ENCODE measurements around the gene DNM1L. TPM values are rescaled to one million over a fixed set of nuclear protein-coding genes. Genes with fewer than 3 reads are reported as not detected.
A peak's percentile ranks its signal among the peaks of the same experiment; 100 is the strongest.

Gene DNM1L
- total RNA-seq, 1 experiment from 2014 or later: 95.2 TPM

DNA sequence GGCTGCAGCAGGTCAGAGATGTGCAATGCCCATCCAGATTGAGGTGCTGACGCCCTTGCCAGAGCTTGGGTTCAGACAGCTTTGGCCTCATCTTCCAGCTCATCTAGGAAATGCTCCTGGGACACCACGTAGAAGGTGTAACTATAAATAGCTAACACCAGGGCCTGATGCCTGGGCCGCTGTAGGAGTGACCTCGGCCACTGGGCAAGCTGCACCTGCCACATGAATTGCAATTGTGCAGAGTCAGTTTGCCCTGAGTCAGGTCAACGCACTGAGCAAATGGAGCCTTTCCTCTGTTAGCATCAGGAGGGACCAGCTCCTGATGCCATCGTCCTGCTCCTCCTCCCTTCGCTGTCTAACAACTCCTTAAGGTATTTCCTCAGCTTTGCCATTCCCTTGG, 17.4 kb upstream of the DNM1L start:
- Histone ChIP-seq H3K4me3 (ENCODE audit: low read length) (no peak overlapping the region), H2AFZ (ENCODE audit: low read length) (no peak overlapping the region), H3K79me2 (ENCODE audit: low read length) (no peaks in the 10 kb centered on the region), H3K36me3 (ENCODE audit: insufficient read depth, low read length) (no peaks in the 10 kb centered on the region), H3K4me1 (ENCODE audit: low read length) (no peaks in the 10 kb centered on the region), H4K20me1 (ENCODE audit: insufficient read depth, low read depth, low read length) (no peaks in the 10 kb centered on the region), H3K9me2 (replicated peaks; ENCODE audit: insufficient read depth, low read length) (no peaks in the 10 kb centered on the region), H3K9ac (ENCODE audit: low read length) (no peak overlapping the region), H3K27ac (ENCODE audit: low read length) (no peak overlapping the region), H3K9me3 (ENCODE audit: low read length) (no peaks in the 10 kb centered on the region), H3K27me3 (ENCODE audit: low read length) (no peaks in the 10 kb centered on the region), H3K4me2 (ENCODE audit: low read depth, low read length, poor library complexity, severe bottlenecking) (no peak overlapping the region)
- DNase-seq: no peak

GRCh38 chr12:32662665-32663064, 16.4 kb upstream of the DNM1L start:
- Histone ChIP-seq H4K20me1 (ENCODE audit: insufficient read depth, low read depth, low read length) (no peaks in the 10 kb centered on the region), H3K27me3 (ENCODE audit: low read length) (no peaks in the 10 kb centered on the region), H3K9me3 (ENCODE audit: low read length) (no peaks in the 10 kb centered on the region), H3K9me2 (replicated peaks; ENCODE audit: insufficient read depth, low read length) (no peaks in the 10 kb centered on the region), H3K27ac (ENCODE audit: low read length) (no peak overlapping the region), H3K4me3 (ENCODE audit: low read length) (no peak overlapping the region), H3K9ac (ENCODE audit: low read length) (no peak overlapping the region), H3K79me2 (ENCODE audit: low read length) (no peaks in the 10 kb centered on the region), H2AFZ (ENCODE audit: low read length) (no peak overlapping the region), H3K36me3 (ENCODE audit: insufficient read depth, low read length) (no peaks in the 10 kb centered on the region), H3K4me1 (ENCODE audit: low read length) (no peaks in the 10 kb centered on the region), H3K4me2 (ENCODE audit: low read depth, low read length, poor library complexity, severe bottlenecking) (no peak overlapping the region)
- DNase-seq: no peak

- Histone ChIP-seq H3K4me3 (ENCODE audit: low read length) (no peak overlapping the region), H3K4me2 (ENCODE audit: low read depth, low read length, poor library complexity, severe bottlenecking) (no peak overlapping the region), H4K20me1 (ENCODE audit: insufficient read depth, low read depth, low read length) (no peaks in the 10 kb centered on the region), H3K27ac (ENCODE audit: low read length) (no peak overlapping the region), H3K36me3 (ENCODE audit: insufficient read depth, low read length) (no peaks in the 10 kb centered on the region), H3K4me1 (ENCODE audit: low read length) (no peaks in the 10 kb centered on the region), H3K27me3 (ENCODE audit: low read length) (no peaks in the 10 kb centered on the region), H3K79me2 (ENCODE audit: low read length) (no peaks in the 10 kb centered on the region), H3K9ac (ENCODE audit: low read length) (no peak overlapping the region), H3K9me3 (ENCODE audit: low read length) (no peaks in the 10 kb centered on the region), H2AFZ (ENCODE audit: low read length) (no peak overlapping the region), H3K9me2 (replicated peaks; ENCODE audit: insufficient read depth, low read length) (no peaks in the 10 kb centered on the region)
- DNase-seq: no peak
Observed at GRCh38 chr12:32666018-32666417, 13.1 kb upstream of the DNM1L start.

DNA sequence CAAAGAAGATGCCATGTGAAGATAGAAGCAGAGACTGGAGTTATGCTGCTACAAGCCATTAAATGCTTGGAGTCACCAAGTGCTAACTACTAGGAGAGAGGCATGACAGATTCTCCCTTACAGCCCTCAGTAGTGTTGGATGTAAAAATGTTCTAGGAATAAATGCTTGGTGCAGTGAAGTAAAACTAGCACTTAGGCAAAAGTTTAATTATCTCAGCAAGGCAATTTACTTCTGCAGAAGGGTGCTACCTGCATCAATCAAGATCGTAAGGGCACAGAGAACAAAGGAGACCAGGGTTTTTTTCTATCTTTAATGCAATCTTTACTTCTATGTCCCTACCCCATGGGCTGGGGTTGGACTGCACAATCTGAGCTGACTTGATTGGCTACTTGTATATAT, 9.5 kb upstream of the DNM1L start:
- Histone ChIP-seq H3K27ac (ENCODE audit: low read length) (no peak overlapping the region), H3K4me1 (ENCODE audit: low read length) (no peaks in the 10 kb centered on the region), H3K4me3 (ENCODE audit: low read length) (no peak overlapping the region), H3K36me3 (ENCODE audit: insufficient read depth, low read length) (no peaks in the 10 kb centered on the region), H3K9me3 (ENCODE audit: low read length) (no peaks in the 10 kb centered on the region), H4K20me1 (ENCODE audit: insufficient read depth, low read depth, low read length) (no peaks in the 10 kb centered on the region), H3K9ac (ENCODE audit: low read length) (no peak overlapping the region), H2AFZ (ENCODE audit: low read length) (no peak overlapping the region), H3K27me3 (ENCODE audit: low read length) (no peaks in the 10 kb centered on the region), H3K9me2 (replicated peaks; ENCODE audit: insufficient read depth, low read length) (no peaks in the 10 kb centered on the region), H3K79me2 (ENCODE audit: low read length) (no peaks in the 10 kb centered on the region), H3K4me2 (ENCODE audit: low read depth, low read length, poor library complexity, severe bottlenecking) (no peak overlapping the region)
- no peak for DNase-seq

- H4K20me1 ChIP-seq (ENCODE audit: insufficient read depth, low read depth, low read length): no peaks in the 10 kb centered on the region
- H3K27ac ChIP-seq (ENCODE audit: low read length): no peak overlapping the region
- H3K9me3 ChIP-seq (ENCODE audit: low read length): no peaks in the 10 kb centered on the region
- no peak overlapping the region for H3K9ac ChIP-seq (ENCODE audit: low read length)
- H3K4me3 ChIP-seq (ENCODE audit: low read length): no peak overlapping the region
- peak; percentile 75 for DNase-seq
- H3K27me3 ChIP-seq (ENCODE audit: low read length): no peaks in the 10 kb centered on the region
- H3K4me2 ChIP-seq (ENCODE audit: low read depth, low read length, poor library complexity, severe bottlenecking): no peak overlapping the region
- no peak overlapping the region for H2AFZ ChIP-seq (ENCODE audit: low read length)
- peaks cover 3% of the 10 kb centered on the region for H3K4me1 ChIP-seq (ENCODE audit: low read length)
- H3K36me3 ChIP-seq (ENCODE audit: insufficient read depth, low read length): no peaks in the 10 kb centered on the region
- no peaks in the 10 kb centered on the region for H3K9me2 ChIP-seq (replicated peaks; ENCODE audit: insufficient read depth, low read length)
- H3K79me2 ChIP-seq (ENCODE audit: low read length): no peaks in the 10 kb centered on the region
Observed at GRCh38 chr12:32671930-32672780, 6.9 kb upstream of the DNM1L start.

DNA sequence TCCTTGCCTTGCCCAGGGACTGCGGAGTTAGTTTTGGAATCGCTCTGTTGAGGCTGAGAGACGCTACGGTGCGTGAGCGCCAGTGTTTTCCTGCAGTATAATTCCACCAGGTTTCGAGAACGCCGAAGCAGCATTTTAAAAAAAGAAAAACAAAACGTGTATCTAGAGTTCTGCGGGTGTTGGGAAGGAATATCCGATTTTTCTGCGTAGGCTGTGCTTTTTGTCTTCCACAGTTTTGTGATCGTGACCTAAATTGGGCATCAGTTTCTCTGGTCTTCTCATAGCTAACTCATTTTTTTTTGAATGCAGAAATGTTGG, 778 bp downstream of the DNM1L start:
- no peaks in the 10 kb centered on the region for H4K20me1 ChIP-seq (ENCODE audit: insufficient read depth, low read depth, low read length)
- no peaks in the 10 kb centered on the region for H3K9me3 ChIP-seq (ENCODE audit: low read length)
- H3K4me2 ChIP-seq (ENCODE audit: low read depth, low read length, poor library complexity, severe bottlenecking): peak overlapping the region; percentile 88
- peak overlapping the region; percentile 88 for H3K9ac ChIP-seq (ENCODE audit: low read length)
- peaks cover 56% of the 10 kb centered on the region for H3K79me2 ChIP-seq (ENCODE audit: low read length)
- H3K27ac ChIP-seq (ENCODE audit: low read length): peak overlapping the region; percentile 84
- DNase-seq: no peak
- H3K36me3 ChIP-seq (ENCODE audit: insufficient read depth, low read length): peaks cover 13% of the 10 kb centered on the region; the same call in 1 of the 2 replicates
- peak overlapping the region; percentile 71; the same call in 1 of the 2 replicates for H2AFZ ChIP-seq (ENCODE audit: low read length)
- no peaks in the 10 kb centered on the region for H3K27me3 ChIP-seq (ENCODE audit: low read length)
- no peaks in the 10 kb centered on the region for H3K9me2 ChIP-seq (replicated peaks; ENCODE audit: insufficient read depth, low read length)
- H3K4me1 ChIP-seq (ENCODE audit: low read length): peaks cover 15% of the 10 kb centered on the region
- peak overlapping the region; percentile 88 for H3K4me3 ChIP-seq (ENCODE audit: low read length)

DNA sequence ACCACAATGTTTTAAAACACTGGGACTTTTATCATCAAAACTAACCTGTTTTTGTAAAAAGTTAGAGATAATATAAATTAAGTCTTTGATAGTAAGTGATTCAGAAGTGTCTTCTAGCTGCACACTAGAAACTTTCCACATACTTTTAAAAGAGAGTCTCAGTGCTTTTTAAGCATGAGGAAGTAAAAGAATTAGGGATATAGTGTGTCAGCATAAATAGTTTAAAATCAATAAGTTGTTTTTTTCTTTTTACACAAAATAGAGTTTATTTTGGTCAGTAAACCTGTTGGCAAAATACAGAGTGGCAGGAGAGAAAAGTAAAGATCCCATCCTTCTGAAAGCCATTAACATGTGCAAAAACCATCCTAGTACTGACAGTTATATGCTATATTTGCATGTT, 1.7 kb downstream of the DNM1L start:
- Histone ChIP-seq H3K4me2 (ENCODE audit: low read depth, low read length, poor library complexity, severe bottlenecking) (peak overlapping the region; percentile 88), H3K9ac (ENCODE audit: low read length) (peak overlapping the region; percentile 88), H3K4me1 (ENCODE audit: low read length) (peaks cover 13% of the 10 kb centered on the region), H3K79me2 (ENCODE audit: low read length) (peaks cover 65% of the 10 kb centered on the region), H2AFZ (ENCODE audit: low read length) (no peak overlapping the region), H3K36me3 (ENCODE audit: insufficient read depth, low read length) (peaks cover 13% of the 10 kb centered on the region; the same call in 1 of the 2 replicates), H3K9me3 (ENCODE audit: low read length) (no peaks in the 10 kb centered on the region), H3K27me3 (ENCODE audit: low read length) (no peaks in the 10 kb centered on the region), H3K9me2 (replicated peaks; ENCODE audit: insufficient read depth, low read length) (no peaks in the 10 kb centered on the region), H4K20me1 (ENCODE audit: insufficient read depth, low read depth, low read length) (no peaks in the 10 kb centered on the region), H3K4me3 (ENCODE audit: low read length) (peak overlapping the region; percentile 88), H3K27ac (ENCODE audit: low read length) (peak overlapping the region; percentile 84)
- no peak for DNase-seq

GRCh38 chr12:32681272-32681671, 2.2 kb downstream of the DNM1L start:
- H2AFZ ChIP-seq (ENCODE audit: low read length): no peak overlapping the region
- no peaks in the 10 kb centered on the region for H3K9me2 ChIP-seq (replicated peaks; ENCODE audit: insufficient read depth, low read length)
- no peak for DNase-seq
- H3K36me3 ChIP-seq (ENCODE audit: insufficient read depth, low read length): peaks cover 14% of the 10 kb centered on the region; the same call in 1 of the 2 replicates
- H3K4me2 ChIP-seq (ENCODE audit: low read depth, low read length, poor library complexity, severe bottlenecking): peak overlapping the region; percentile 88
- peaks cover 70% of the 10 kb centered on the region for H3K79me2 ChIP-seq (ENCODE audit: low read length)
- H3K4me1 ChIP-seq (ENCODE audit: low read length): peaks cover 13% of the 10 kb centered on the region
- H4K20me1 ChIP-seq (ENCODE audit: insufficient read depth, low read depth, low read length): no peaks in the 10 kb centered on the region
- H3K27ac ChIP-seq (ENCODE audit: low read length): peak overlapping the region; percentile 84
- H3K9me3 ChIP-seq (ENCODE audit: low read length): no peaks in the 10 kb centered on the region
- peak overlapping the region; percentile 88 for H3K4me3 ChIP-seq (ENCODE audit: low read length)
- no peaks in the 10 kb centered on the region for H3K27me3 ChIP-seq (ENCODE audit: low read length)
- H3K9ac ChIP-seq (ENCODE audit: low read length): peak overlapping the region; percentile 88

Measured in Karpas-422 (cell line).